Keratinocyte (primary cell): ENCODE data around the gene ITPR2.

Source experiments
- EZH2 ChIP-seq: IDR thresholded peaks from one replicate; pipeline ENCODE4 v1.6.1; 2012; ENCODE audit warnings: inconsistent platforms, mild to moderate bottlenecking, low read length, moderate library complexity
- TF ChIP-seq, protein P1 (sequence below), 3 experiments: IDR thresholded peaks in 1 of 3; conservative IDR thresholded peaks in 1 of 3; optimal IDR thresholded peaks in 1 of 3; 2 replicates in 2 of 3; 3 replicates in 1 of 3; pipeline versions ENCODE3 to v1.5.1; 2011; ENCODE audit warnings: low read length in 3 of 3, mild to moderate bottlenecking in 3 of 3, moderate library complexity in 2 of 3, control low read depth in 1 of 3, inconsistent platforms in 1 of 3; ENCODE audit not compliant: insufficient read depth in 2 of 3; ENCODE audit errors: extremely low read depth in 1 of 3

DNA sequence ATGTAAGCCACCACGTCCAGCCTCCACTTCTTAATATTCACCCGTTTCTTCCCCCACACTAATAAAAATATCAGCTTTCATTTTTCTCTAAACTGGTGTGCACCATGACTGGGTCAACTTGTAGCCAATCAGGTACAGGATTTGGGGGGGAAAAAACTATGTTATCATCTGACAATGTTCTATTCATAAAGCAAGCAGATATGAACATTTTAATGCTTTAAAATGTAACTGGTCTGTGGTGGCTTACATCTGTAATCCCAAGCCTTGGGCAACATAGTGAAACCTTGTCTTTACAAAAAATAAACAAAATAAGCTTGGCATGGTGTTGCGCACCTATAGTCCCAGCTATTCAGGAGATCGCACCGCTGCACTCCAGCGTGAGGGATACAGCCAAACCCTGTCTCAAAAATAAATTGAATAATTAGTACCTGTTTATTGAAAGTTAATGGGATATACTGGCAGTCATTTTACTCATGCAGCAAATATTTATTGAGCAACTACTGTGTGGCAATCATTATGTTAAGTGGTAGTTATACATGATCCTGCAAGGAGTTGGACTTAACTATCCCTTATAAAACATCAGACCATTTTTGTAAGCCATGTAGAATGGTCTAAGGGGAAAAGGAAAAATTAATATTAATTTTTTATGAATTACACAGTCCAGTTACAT is 15.3 kb upstream of the ITPR2 start:
- TF ChIP-seq, protein P1, sequence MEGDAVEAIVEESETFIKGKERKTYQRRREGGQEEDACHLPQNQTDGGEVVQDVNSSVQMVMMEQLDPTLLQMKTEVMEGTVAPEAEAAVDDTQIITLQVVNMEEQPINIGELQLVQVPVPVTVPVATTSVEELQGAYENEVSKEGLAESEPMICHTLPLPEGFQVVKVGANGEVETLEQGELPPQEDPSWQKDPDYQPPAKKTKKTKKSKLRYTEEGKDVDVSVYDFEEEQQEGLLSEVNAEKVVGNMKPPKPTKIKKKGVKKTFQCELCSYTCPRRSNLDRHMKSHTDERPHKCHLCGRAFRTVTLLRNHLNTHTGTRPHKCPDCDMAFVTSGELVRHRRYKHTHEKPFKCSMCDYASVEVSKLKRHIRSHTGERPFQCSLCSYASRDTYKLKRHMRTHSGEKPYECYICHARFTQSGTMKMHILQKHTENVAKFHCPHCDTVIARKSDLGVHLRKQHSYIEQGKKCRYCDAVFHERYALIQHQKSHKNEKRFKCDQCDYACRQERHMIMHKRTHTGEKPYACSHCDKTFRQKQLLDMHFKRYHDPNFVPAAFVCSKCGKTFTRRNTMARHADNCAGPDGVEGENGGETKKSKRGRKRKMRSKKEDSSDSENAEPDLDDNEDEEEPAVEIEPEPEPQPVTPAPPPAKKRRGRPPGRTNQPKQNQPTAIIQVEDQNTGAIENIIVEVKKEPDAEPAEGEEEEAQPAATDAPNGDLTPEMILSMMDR (optimal IDR thresholded peaks at IDR 0.05 in 1 of 3, IDR thresholded peaks at IDR 0.05 in 1 of 3, conservative IDR thresholded peaks at IDR 0.05 in 1 of 3; ENCODE audit: extremely low read depth in 1 of 3, insufficient read depth in 2 of 3, low read length in 3 of 3) = no peak
- no peak for TF ChIP-seq EZH2
